HK-2 (cell line): ENCODE results near the gene ARF3.

Source experiments
- DNase-seq: peaks from one replicate; pipeline ENCODE4 v3.0.0-alpha.2; 2018; ENCODE audit not compliant: unreplicated experiment

The ARF3 gene

GRCh38 chr12:48957141-48958048, at the start of gene ARF3:
Gene ARF3 (minus strand): TSS chr12:48957487. CDS start chr12:48941095, 16,392 bp downstream.
- DNase-seq = peak; percentile 96

- no peak for DNase-seq
Observed at GRCh38 chr12:49000346-49000745, 43.1 kb upstream of the ARF3 start.

GRCh38 chr12:48999371-49000131, 42.3 kb upstream of the ARF3 start, which contains the start of gene DDN:
Gene DDN (minus strand): TSS chr12:48999375. CDS start chr12:48999287, 88 bp downstream.
- peak; percentile 53 for DNase-seq

DNA sequence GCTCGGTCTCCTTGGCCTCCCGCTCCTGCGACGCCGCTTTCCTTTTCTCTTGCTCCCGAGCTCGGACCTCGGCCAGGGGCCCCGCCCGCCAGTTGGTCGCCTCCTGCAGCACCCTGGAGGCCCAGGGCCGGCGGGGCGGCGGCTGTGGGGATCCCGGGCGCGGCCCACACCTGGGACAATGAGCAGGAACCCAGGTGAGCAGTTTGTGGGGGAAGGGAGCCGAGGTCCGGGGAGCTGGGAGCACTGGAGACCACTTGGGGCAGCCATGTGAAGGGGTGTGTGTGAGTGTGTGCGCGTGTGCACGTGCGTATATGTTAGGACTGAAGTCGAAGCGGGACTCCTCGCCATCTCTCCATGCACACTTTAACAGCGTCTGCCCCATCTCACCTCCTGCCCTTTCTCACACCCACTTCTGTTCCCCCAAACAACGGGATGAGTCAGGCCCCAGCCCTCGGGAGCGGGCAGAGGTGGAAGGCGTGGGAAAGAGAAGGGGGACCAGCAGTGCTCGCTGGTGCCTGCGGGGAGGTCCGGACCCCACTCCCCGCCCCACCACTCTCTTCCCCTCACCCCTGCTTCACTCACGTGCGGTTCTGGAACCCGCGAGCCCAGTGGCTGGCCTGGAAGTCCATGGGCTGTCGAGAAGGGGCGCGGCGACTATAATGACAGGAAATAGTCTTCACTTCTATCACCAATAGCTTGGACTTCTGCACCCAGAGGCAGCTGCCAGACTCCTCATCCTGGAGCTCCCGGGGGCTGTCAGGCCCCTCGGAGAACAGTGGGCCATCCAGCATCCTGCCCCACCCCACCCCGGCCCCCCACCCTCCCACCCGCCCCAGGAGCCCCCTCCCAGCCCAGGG, 41.4 kb upstream of the ARF3 start:
- DNase-seq = peak; percentile 61

- DNase-seq = peak; percentile 69
Observed at GRCh38 chr12:48997719-48998496, 40.6 kb upstream of the ARF3 start.

GRCh38 chr12:48996794-48997718, 39.8 kb upstream of the ARF3 start:
- peak; percentile 81 for DNase-seq

DNA sequence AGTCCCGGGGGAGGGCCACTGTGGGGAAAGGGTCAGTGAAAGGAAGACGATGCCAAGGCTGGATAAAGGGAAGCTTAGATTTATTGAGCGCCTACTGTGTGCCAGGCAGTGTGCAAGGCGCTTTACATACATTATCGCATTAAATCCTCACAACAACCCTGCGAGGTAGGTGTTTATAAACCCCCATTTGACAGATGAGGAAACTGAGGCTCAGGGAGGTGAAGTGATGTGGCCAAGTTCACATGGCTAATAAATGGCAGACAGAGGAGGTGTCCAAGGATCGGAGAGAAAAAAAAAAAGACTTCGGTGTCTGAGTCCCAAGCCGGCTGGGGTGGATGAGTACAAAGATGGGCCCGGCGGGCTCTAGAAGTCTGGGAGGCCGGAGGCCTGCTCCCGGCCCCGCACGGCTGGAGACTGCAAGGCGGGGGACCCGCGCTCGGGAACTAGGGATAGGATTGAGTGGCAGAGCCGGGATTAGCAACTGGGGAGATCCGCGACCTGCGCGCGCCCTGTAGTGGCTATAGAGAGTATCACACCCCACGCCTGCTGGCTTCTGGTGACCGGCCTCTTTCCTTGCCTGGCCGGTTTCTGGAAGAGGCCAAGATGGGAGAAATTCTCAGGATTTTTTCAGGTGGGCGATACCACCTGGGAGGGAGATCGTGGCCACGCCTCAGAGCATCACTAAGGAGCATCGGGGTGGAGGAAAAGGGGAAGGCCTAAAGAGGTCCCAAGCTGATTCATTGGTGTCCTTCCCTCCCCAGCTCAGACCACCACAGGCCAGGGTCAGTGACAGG, 38.0 kb upstream of the ARF3 start:
- peak; percentile 83 for DNase-seq

DNA sequence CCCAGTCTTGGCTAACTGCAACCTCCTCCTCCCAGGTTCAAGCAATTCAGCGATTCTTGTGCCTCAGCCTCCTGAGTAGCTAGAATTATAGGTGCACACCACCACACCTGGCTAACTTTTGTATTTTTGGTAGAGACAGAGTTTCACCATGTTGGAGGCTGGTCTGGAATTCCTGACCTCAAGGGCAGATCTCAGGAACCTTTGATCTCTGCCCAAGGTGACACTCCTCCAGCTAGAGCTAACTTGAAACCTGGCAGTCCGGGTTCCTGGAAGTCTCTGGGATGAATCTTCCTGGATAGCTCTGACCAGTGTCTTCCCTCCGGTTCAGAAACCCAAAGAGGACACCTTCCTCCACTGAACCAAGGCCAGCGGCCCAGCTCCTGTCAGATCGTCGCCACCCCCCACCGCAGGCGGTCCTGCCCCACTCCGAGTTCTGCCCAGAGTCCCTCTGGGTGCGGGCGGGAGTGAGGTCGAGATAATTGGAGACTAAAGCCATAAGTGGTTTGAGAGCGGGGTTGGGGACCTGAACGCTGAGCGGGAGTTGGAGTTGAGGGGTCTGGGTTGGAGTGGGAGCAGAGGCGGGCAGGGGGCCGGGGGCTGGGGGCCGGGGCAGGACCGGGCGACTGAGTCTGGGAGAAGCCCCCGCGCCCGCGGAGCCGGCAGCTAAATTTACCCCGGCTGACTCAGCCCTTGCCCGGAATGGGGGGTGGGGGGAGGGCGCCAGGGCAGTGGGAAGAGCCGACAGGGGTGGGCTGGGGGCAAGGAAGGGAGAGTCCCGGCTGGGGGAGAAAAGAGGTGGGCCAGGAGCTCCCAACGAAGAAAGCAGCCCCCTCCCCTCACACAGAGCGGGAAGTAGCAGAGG, 37.2 kb upstream of the ARF3 start:
- no peak for DNase-seq

DNA sequence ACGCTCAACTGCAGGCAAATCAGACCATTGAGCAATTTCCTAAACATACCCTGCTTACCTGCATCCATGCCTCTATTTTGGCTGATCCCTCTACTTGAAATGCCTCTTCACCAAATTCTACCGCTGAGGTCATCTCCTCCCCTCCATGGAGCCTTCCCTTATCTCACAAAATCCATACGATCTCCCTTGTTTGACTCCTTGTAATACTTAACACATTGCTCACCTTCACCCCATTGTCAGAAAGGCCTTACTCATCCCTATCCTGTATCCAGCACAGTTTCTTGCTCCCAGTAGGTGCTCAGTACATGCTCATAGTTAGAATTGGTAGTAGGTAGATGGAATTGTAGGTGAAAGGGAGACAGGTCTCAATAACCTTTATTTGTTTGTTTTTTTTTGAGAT, 36.5 kb upstream of the ARF3 start:
- no peak for DNase-seq

- DNase-seq = no peak
Observed at GRCh38 chr12:48991247-48992050, 34.2 kb upstream of the ARF3 start.

GRCh38 chr12:48990552-48990951, 33.3 kb upstream of the ARF3 start:
- no peak for DNase-seq

GRCh38 chr12:48988030-48988649, 30.9 kb upstream of the ARF3 start:
- DNase-seq = peak; percentile 72

- DNase-seq = no peak
Observed at GRCh38 chr12:48986720-48987291, 29.5 kb upstream of the ARF3 start.

GRCh38 chr12:48985901-48986300, 28.6 kb upstream of the ARF3 start:
- DNase-seq = no peak

GRCh38 chr12:48985475-48985897, 28.2 kb upstream of the ARF3 start:
- no peak for DNase-seq

GRCh38 chr12:48982397-48983080, 25.3 kb upstream of the ARF3 start:
- DNase-seq = no peak
